Caco-2 (cell line): ENCODE data around the gene GPC5. TPM values are rescaled to one million over a fixed set of nuclear protein-coding genes. Genes with fewer than 3 reads are reported as not detected.

Source experiments
- BruUV-seq: library from RNA; stranded (reverse); fragments of 400-500 nt; replicated peaks from 2 replicates; lab custom pipeline; 2021; lab: Mats Ljungman, UMichigan
- CTCF ChIA-PET: fragments of 300-600 bp; sonication (Branson Sonifier 250); formaldehyde crosslinking; loops from one replicate; lab custom pipeline; 2022; ENCODE audit warnings: antibody characterized with exemption; lab: Charles Lee
- POLR2A ChIA-PET: fragments of 300-600 bp; sonication (Branson Sonifier 250); formaldehyde crosslinking; loops from one replicate; lab custom pipeline; 2022; ENCODE audit warnings: antibody characterized with exemption; lab: Charles Lee
- DNase-seq, 2 experiments: peaks; one replicate each; pipeline versions ENCODE4 v3.0.0 to v3.0.0-alpha.2; 2020 to 2022
- H3K27me3 ChIP-seq: replicated peaks from 2 replicates; pipeline ENCODE4 v1.6.0; 2011; ENCODE audit warnings: low read length; ENCODE audit not compliant: control insufficient read depth, insufficient read depth
- H3K36me3 ChIP-seq: 2 replicates; pipeline ENCODE4 v1.5.1; 2011; ENCODE audit warnings: low read length; ENCODE audit not compliant: control insufficient read depth, insufficient read depth
- H3K4me1 ChIP-seq: fragments of 250-450 bp; sonication (Bioruptor Pico); 2 replicates; pipeline ENCODE4 v1.5.1; 2020; ENCODE audit warnings: mild to moderate bottlenecking
- H3K4me3 ChIP-seq: 2 replicates; pipeline ENCODE4 v1.5.1; 2011; ENCODE audit warnings: low read depth, mild to moderate bottlenecking, control low read depth, low read length
- H3K9me3 ChIP-seq: fragments of 250-450 bp; sonication (Bioruptor Pico); 2 replicates; pipeline ENCODE4 v1.5.1; 2020; ENCODE audit warnings: mild to moderate bottlenecking, moderate library complexity
- H3K27ac Mint-ChIP-seq: one replicate; pipeline ENCODE4 v1.8.0; 2022; ENCODE audit warnings: mixed read lengths; ENCODE audit not compliant: unreplicated experiment
- H3K27me3 Mint-ChIP-seq: one replicate; pipeline ENCODE4 v1.8.0; 2022; ENCODE audit warnings: mixed read lengths; ENCODE audit not compliant: insufficient read depth, unreplicated experiment
- H3K36me3 Mint-ChIP-seq: one replicate; pipeline ENCODE4 v1.8.0; 2022; ENCODE audit warnings: mild to moderate bottlenecking, mixed read lengths; ENCODE audit not compliant: insufficient read depth, unreplicated experiment
- H3K4me1 Mint-ChIP-seq: one replicate; pipeline ENCODE4 v1.8.0; 2022; ENCODE audit warnings: low read depth, mixed read lengths; ENCODE audit not compliant: unreplicated experiment
- H3K4me3 Mint-ChIP-seq: one replicate; pipeline ENCODE4 v1.8.0; 2022; ENCODE audit warnings: mild to moderate bottlenecking, moderate library complexity, mixed read lengths; ENCODE audit not compliant: unreplicated experiment
- H3K9me3 Mint-ChIP-seq: one replicate; pipeline ENCODE4 v1.8.0; 2022; ENCODE audit warnings: mixed read lengths; ENCODE audit not compliant: unreplicated experiment
- intact Hi-C: fragments of 100-400 bp; cut with micrococcal nuclease; formaldehyde crosslinking; loops from one replicate; pipeline ENCODE4 v1.10.0; 2022; ENCODE audit not compliant: unreplicated experiment
- total RNA-seq: library from RNA; stranded (reverse); gene quantifications from 2 replicates; pipeline ENCODE4 v1.2.3, GENCODE V29; 2022
- TF ChIP-seq, protein P1 (sequence below), 2 experiments: fragments of 200-600 bp in 1 of 2; IDR thresholded peaks; 1 replicate in 1 of 2; 2 replicates in 1 of 2; pipeline versions ENCODE4 v1.5.1 to v1.8.0; 2011 to 2022; ENCODE audit warnings: antibody characterized with exemption in 1 of 2, control low read depth in 1 of 2, inconsistent platforms in 1 of 2, low read depth in 1 of 2, low read length in 1 of 2, mild to moderate bottlenecking in 1 of 2, moderate library complexity in 1 of 2; ENCODE audit not compliant: insufficient read depth in 1 of 2, severe bottlenecking in 1 of 2, unreplicated experiment in 1 of 2

The GPC5 gene
- total RNA-seq, 1 experiment from 2014 or later: 4.1 TPM

DNA sequence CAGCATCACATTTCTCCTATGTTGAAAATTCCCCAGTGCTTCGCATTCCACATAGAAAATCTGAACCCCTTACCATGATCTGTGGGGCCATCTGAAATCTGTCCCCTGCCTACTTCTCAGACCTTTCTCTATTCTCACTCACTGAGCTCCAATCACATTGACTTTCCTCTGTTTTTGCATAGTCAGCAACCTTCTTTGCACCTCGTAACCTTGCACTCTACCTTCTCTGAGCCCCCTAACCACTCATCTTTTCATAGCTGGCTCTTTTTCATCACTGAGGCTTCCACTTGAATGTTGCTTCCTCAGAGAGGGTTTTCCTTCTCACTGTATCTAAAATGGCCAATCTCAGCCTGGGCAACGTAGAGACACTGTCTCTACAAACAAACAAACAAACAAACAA, 286.3 kb downstream of the GPC5 start:
- no peaks in the 10 kb centered on the region for H3K27me3 ChIP-seq
- no peaks in the 10 kb centered on the region for H3K36me3 ChIP-seq
- Mint-ChIP-seq H3K4me1 (no peaks in the 10 kb centered on the region), H3K4me3 (no peak overlapping the region), H3K36me3 (no peaks in the 10 kb centered on the region), H3K27ac (no peak overlapping the region), H3K9me3 (no peaks in the 10 kb centered on the region), H3K27me3 (no peaks in the 10 kb centered on the region)
- intact Hi-C loops: no loop called here
- no peak for DNase-seq
- TF ChIP-seq, protein P1, sequence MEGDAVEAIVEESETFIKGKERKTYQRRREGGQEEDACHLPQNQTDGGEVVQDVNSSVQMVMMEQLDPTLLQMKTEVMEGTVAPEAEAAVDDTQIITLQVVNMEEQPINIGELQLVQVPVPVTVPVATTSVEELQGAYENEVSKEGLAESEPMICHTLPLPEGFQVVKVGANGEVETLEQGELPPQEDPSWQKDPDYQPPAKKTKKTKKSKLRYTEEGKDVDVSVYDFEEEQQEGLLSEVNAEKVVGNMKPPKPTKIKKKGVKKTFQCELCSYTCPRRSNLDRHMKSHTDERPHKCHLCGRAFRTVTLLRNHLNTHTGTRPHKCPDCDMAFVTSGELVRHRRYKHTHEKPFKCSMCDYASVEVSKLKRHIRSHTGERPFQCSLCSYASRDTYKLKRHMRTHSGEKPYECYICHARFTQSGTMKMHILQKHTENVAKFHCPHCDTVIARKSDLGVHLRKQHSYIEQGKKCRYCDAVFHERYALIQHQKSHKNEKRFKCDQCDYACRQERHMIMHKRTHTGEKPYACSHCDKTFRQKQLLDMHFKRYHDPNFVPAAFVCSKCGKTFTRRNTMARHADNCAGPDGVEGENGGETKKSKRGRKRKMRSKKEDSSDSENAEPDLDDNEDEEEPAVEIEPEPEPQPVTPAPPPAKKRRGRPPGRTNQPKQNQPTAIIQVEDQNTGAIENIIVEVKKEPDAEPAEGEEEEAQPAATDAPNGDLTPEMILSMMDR (IDR thresholded peaks at IDR 0.05; ENCODE audit: insufficient read depth in 1 of 2, low read depth in 1 of 2, low read length in 1 of 2, severe bottlenecking in 1 of 2, unreplicated experiment in 1 of 2): no peak
- ChIA-PET CTCF (interaction anchor here (2.0 kb wide), 1 partner anchor 303 kb away, joined by 7 read pairs; no protein-coding TSS in a partner anchor), POLR2A (no interaction called here)
- H3K4me1 ChIP-seq: no peaks in the 10 kb centered on the region
- H3K4me3 ChIP-seq: no peak overlapping the region
- no TSS peak for BruUV-seq
- H3K9me3 ChIP-seq: no peaks in the 10 kb centered on the region

DNA sequence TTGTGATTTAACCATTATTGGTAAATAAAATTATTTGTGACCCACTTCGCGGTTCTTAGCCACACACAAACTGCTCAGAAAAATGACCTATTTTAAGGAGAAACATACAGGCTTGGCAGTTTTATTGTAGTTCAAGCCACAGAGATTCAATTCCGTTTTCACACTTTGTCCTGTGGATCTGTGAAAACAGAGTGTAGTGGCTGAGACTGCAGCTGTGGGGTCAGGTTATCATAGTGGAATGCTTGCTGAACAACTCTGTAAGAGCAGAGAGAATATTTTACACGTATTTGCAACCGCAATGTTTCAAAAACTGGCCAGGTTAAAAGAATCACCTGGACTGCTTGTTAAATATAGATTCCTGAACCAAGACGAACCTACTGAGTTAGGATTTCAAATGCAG, 292.5 kb downstream of the GPC5 start:
- ChIA-PET CTCF (no interaction called here), POLR2A (no interaction called here)
- Histone ChIP-seq H3K9me3 (no peaks in the 10 kb centered on the region), H3K36me3 (no peaks in the 10 kb centered on the region), H3K4me1 (no peaks in the 10 kb centered on the region), H3K4me3 (no peak overlapping the region), H3K27me3 (no peaks in the 10 kb centered on the region)
- no peak overlapping the region for H3K4me3 Mint-ChIP-seq
- no peaks in the 10 kb centered on the region for H3K27me3 Mint-ChIP-seq
- no peaks in the 10 kb centered on the region for H3K36me3 Mint-ChIP-seq
- H3K4me1 Mint-ChIP-seq: no peaks in the 10 kb centered on the region
- H3K27ac Mint-ChIP-seq: no peak overlapping the region
- intact Hi-C loops: no loop called here
- TF ChIP-seq, protein P1 (IDR thresholded peaks at IDR 0.05; ENCODE audit: insufficient read depth in 1 of 2, low read depth in 1 of 2, low read length in 1 of 2, severe bottlenecking in 1 of 2, unreplicated experiment in 1 of 2): no peak
- H3K9me3 Mint-ChIP-seq: no peaks in the 10 kb centered on the region
- DNase-seq: no peak
- BruUV-seq: no TSS peak

DNA sequence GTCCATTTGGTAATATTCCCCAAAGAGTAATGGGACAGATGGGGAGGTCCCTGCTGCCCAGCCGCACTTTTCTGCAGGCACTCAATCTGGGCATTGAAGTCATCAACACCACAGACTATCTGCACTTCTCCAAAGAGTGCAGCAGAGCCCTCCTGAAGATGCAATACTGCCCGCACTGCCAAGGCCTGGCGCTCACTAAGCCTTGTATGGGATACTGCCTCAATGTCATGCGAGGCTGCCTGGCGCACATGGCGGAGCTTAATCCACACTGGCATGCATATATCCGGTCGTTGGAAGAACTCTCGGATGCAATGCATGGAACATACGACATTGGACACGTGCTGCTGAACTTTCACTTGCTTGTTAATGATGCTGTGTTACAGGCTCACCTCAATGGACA, 295.0 kb downstream of the GPC5 start:
- no peaks in the 10 kb centered on the region for H3K4me1 ChIP-seq
- Mint-ChIP-seq H3K9me3 (no peaks in the 10 kb centered on the region), H3K36me3 (no peaks in the 10 kb centered on the region), H3K27ac (no peak overlapping the region), H3K4me1 (no peaks in the 10 kb centered on the region), H3K27me3 (no peaks in the 10 kb centered on the region), H3K4me3 (no peak overlapping the region)
- no peaks in the 10 kb centered on the region for H3K36me3 ChIP-seq
- no TSS peak for BruUV-seq
- no peaks in the 10 kb centered on the region for H3K9me3 ChIP-seq
- TF ChIP-seq, protein P1 (IDR thresholded peaks at IDR 0.05; ENCODE audit: insufficient read depth in 1 of 2, low read depth in 1 of 2, low read length in 1 of 2, severe bottlenecking in 1 of 2, unreplicated experiment in 1 of 2): no peak
- POLR2A ChIA-PET: no interaction called here
- no peak for DNase-seq
- CTCF ChIA-PET: no interaction called here
- H3K27me3 ChIP-seq: no peaks in the 10 kb centered on the region
- H3K4me3 ChIP-seq: no peak overlapping the region
- intact Hi-C loops: no loop called here
